ENCODE measurements around the gene DHX29. TPM values are rescaled to one million over a fixed set of nuclear protein-coding genes. Genes with fewer than 3 reads are reported as not detected.

The DHX29 gene, protein sequence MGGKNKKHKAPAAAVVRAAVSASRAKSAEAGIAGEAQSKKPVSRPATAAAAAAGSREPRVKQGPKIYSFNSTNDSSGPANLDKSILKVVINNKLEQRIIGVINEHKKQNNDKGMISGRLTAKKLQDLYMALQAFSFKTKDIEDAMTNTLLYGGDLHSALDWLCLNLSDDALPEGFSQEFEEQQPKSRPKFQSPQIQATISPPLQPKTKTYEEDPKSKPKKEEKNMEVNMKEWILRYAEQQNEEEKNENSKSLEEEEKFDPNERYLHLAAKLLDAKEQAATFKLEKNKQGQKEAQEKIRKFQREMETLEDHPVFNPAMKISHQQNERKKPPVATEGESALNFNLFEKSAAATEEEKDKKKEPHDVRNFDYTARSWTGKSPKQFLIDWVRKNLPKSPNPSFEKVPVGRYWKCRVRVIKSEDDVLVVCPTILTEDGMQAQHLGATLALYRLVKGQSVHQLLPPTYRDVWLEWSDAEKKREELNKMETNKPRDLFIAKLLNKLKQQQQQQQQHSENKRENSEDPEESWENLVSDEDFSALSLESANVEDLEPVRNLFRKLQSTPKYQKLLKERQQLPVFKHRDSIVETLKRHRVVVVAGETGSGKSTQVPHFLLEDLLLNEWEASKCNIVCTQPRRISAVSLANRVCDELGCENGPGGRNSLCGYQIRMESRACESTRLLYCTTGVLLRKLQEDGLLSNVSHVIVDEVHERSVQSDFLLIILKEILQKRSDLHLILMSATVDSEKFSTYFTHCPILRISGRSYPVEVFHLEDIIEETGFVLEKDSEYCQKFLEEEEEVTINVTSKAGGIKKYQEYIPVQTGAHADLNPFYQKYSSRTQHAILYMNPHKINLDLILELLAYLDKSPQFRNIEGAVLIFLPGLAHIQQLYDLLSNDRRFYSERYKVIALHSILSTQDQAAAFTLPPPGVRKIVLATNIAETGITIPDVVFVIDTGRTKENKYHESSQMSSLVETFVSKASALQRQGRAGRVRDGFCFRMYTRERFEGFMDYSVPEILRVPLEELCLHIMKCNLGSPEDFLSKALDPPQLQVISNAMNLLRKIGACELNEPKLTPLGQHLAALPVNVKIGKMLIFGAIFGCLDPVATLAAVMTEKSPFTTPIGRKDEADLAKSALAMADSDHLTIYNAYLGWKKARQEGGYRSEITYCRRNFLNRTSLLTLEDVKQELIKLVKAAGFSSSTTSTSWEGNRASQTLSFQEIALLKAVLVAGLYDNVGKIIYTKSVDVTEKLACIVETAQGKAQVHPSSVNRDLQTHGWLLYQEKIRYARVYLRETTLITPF (N-terminal part only)
- 10 to 100 TPM; 28.3 to 40.1 (median 31.1) TPM for total RNA-seq

- no peaks in the 10 kb centered on the region for H3K9me3 ChIP-seq
- no peaks in the 10 kb centered on the region for H3K27me3 ChIP-seq
- H3K36me3 ChIP-seq, result no peaks in the 10 kb centered on the region
- H3K4me3 ChIP-seq, result peak within 1 kb of the TSS; percentile 70 to 86 (median 82)
- DNase-seq (ENCODE audit: low spot score in 2 of 2), result peak; percentile 90
- TF ChIP-seq CTCF (IDR thresholded peaks at IDR 0.05), result peak in 1 of 3 donors; percentile 20
- peak in 2 of 3 donors; percentile 76 to 94 for TF ChIP-seq POLR2AphosphoS5 (IDR thresholded peaks at IDR 0.05)
- peak; percentile 44 for TF ChIP-seq POLR2A (IDR thresholded peaks at IDR 0.05)
- intact Hi-C loops (cut with DNase I; ENCODE audit: low total_unique reads), result no loop called here
- H3K27ac ChIP-seq, result peak within 1 kb of the TSS; percentile 91 to 96
- H3K4me1 ChIP-seq, result peaks cover 0 to 19% of the 10 kb centered on the region in 2 donors
Observed at GRCh38 chr5:55307383-55308253, at the start of gene DHX29, which contains the start of gene MTREX. TSS of gene DHX29 (minus strand) at chr5:55307694. CDS start at chr5:55307573, 121 bp downstream. TSS of gene MTREX (plus strand) at chr5:55307989. CDS start at chr5:55308014, 25 bp downstream.

GRCh38 chr5:55356896-55357295 lies 49.4 kb upstream of the DHX29 start:
- H3K4me3 ChIP-seq, result no peak overlapping the region
- H3K4me1 ChIP-seq, result no peaks in the 10 kb centered on the region
- no peaks in the 10 kb centered on the region for H3K27me3 ChIP-seq
- H3K36me3 ChIP-seq, result no peaks in the 10 kb centered on the region
- intact Hi-C loops (cut with DNase I; ENCODE audit: low total_unique reads), result no loop called here
- TF ChIP-seq CTCF (IDR thresholded peaks at IDR 0.05), result no peak
- no peak for DNase-seq (ENCODE audit: low spot score in 2 of 2)
- no peaks in the 10 kb centered on the region for H3K9me3 ChIP-seq
- H3K27ac ChIP-seq, result no peak overlapping the region

DNA sequence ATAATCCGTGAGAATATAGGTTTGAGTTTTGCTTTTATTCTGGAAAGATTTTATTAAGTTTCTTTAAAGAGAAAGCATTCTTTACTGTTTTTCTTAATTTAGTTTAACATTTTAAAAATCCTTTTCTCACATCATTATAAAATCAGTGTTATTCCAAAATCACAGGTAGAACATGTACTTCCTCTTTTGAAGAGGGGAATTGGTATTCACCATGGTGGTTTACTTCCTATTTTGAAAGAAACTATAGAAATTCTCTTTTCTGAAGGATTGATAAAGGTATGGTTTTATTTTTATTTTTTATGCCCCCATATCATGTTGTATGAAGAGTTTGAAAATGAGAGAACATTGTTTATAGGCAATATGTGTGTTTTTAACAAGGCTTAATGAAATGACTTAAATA lies 43.3 kb upstream of the DHX29 start:
- H3K36me3 ChIP-seq, result no peaks in the 10 kb centered on the region

More for the DNA sequence above, 43.3 kb upstream of the DHX29 start:
- H3K27me3 ChIP-seq, result no peaks in the 10 kb centered on the region
- H3K4me1 ChIP-seq, result no peaks in the 10 kb centered on the region
- no peak overlapping the region for H3K27ac ChIP-seq
- H3K9me3 ChIP-seq, result no peaks in the 10 kb centered on the region
- H3K4me3 ChIP-seq, result no peak overlapping the region
- TF ChIP-seq POLR2A (IDR thresholded peaks at IDR 0.05) (no peak), CTCF (IDR thresholded peaks at IDR 0.05) (no peak), POLR2AphosphoS5 (IDR thresholded peaks at IDR 0.05) (no peak)
- no peak for DNase-seq (ENCODE audit: low spot score in 2 of 2)
- intact Hi-C loops (cut with DNase I; ENCODE audit: low total_unique reads), result no loop called here
